Measurements from ENCODE around the gene OR2F1.

OR2F1 gene

GRCh38 chr7:143954544-143954943 lies at the start of gene OR2F1:
TSS of gene OR2F1 (plus strand) at chr7:143954844. CDS start at chr7:143959971, 5,127 bp downstream.
- H3K9me3 Mint-ChIP-seq, result peaks cover 3% of the 10 kb centered on the region
- no peak within 1 kb of the TSS for H3K4me3 Mint-ChIP-seq
- peaks cover 10% of the 10 kb centered on the region for H3K27me3 Mint-ChIP-seq (ENCODE audit: low read depth, poor library complexity)
- no peaks in the 10 kb centered on the region for H3K36me3 Mint-ChIP-seq (ENCODE audit: low read depth)
- TF ChIP-seq CTCF (IDR thresholded peaks at IDR 0.05), result no peak
- DNase-seq, result no peak
- H3K27ac Mint-ChIP-seq, result no peak within 1 kb of the TSS
- no peaks in the 10 kb centered on the region for H3K4me1 Mint-ChIP-seq

GRCh38 chr7:143905509-143905908 lies 49.1 kb upstream of the OR2F1 start:
- peaks cover 3% of the 10 kb centered on the region for H3K9me3 Mint-ChIP-seq
- no peak for TF ChIP-seq CTCF (IDR thresholded peaks at IDR 0.05)
- H3K4me3 Mint-ChIP-seq, result peak overlapping the region; percentile 3
- no peaks in the 10 kb centered on the region for H3K36me3 Mint-ChIP-seq (ENCODE audit: low read depth)
- peaks cover 46% of the 10 kb centered on the region for H3K4me1 Mint-ChIP-seq
- H3K27me3 Mint-ChIP-seq (ENCODE audit: low read depth, poor library complexity), result peaks cover 10% of the 10 kb centered on the region
- peak overlapping the region; percentile 82 for H3K27ac Mint-ChIP-seq
- DNase-seq, result no peak

- H3K27me3 Mint-ChIP-seq (ENCODE audit: low read depth, poor library complexity), result peaks cover 10% of the 10 kb centered on the region
- H3K4me1 Mint-ChIP-seq, result peaks cover 40% of the 10 kb centered on the region
- no peak for TF ChIP-seq CTCF (IDR thresholded peaks at IDR 0.05)
- no peaks in the 10 kb centered on the region for H3K36me3 Mint-ChIP-seq (ENCODE audit: low read depth)
- peaks cover 3% of the 10 kb centered on the region for H3K9me3 Mint-ChIP-seq
- DNase-seq, result no peak
- H3K27ac Mint-ChIP-seq, result no peak overlapping the region
- H3K4me3 Mint-ChIP-seq, result no peak overlapping the region
Observed at GRCh38 chr7:143906151-143906550, 48.5 kb upstream of the OR2F1 start.

GRCh38 chr7:143906895-143907294 lies 47.7 kb upstream of the OR2F1 start:
- H3K9me3 Mint-ChIP-seq, result peaks cover 3% of the 10 kb centered on the region
- H3K27ac Mint-ChIP-seq, result no peak overlapping the region
- peaks cover 37% of the 10 kb centered on the region for H3K4me1 Mint-ChIP-seq
- no peaks in the 10 kb centered on the region for H3K36me3 Mint-ChIP-seq (ENCODE audit: low read depth)
- DNase-seq, result no peak
- peaks cover 10% of the 10 kb centered on the region for H3K27me3 Mint-ChIP-seq (ENCODE audit: low read depth, poor library complexity)
- H3K4me3 Mint-ChIP-seq, result no peak overlapping the region
- no peak for TF ChIP-seq CTCF (IDR thresholded peaks at IDR 0.05)

GRCh38 chr7:143908120-143908519 lies 46.5 kb upstream of the OR2F1 start:
- no peak overlapping the region for H3K27ac Mint-ChIP-seq
- no peak for TF ChIP-seq CTCF (IDR thresholded peaks at IDR 0.05)

GRCh38 chr7:143909863-143910262 lies 44.8 kb upstream of the OR2F1 start:
- Mint-ChIP-seq H3K4me3 (no peak overlapping the region), H3K4me1 (peaks cover 21% of the 10 kb centered on the region), H3K9me3 (no peaks in the 10 kb centered on the region), H3K27ac (no peak overlapping the region), H3K36me3 (ENCODE audit: low read depth) (no peaks in the 10 kb centered on the region), H3K27me3 (ENCODE audit: low read depth, poor library complexity) (peaks cover 5% of the 10 kb centered on the region)
- no peak for DNase-seq
- no peak for TF ChIP-seq CTCF (IDR thresholded peaks at IDR 0.05)

More at GRCh38 chr7:143908120-143908519, 46.5 kb upstream of the OR2F1 start:
- Mint-ChIP-seq H3K4me3 (no peak overlapping the region), H3K27me3 (ENCODE audit: low read depth, poor library complexity) (peaks cover 10% of the 10 kb centered on the region), H3K36me3 (ENCODE audit: low read depth) (no peaks in the 10 kb centered on the region), H3K9me3 (no peaks in the 10 kb centered on the region), H3K4me1 (peaks cover 33% of the 10 kb centered on the region)
- DNase-seq, result no peak
